NCI-H1930 (cell line): ENCODE measurements around the gene SPATA6L.

ENCODE experiments used
- DNase-seq, 2 experiments: peaks; one replicate each; lab custom pipeline; 2025; lab: John Stamatoyannopoulos, UW

Gene SPATA6L

GRCh38 chr9:4666042-4666699 lies at the start of gene SPATA6L:
SPATA6L (minus strand) TSS chr9:4666480; CDS start chr9:4666250, 230 bp downstream.
- peak; percentile 65 to 71 for DNase-seq

GRCh38 chr9:4714266-4715016 lies 48.2 kb upstream of the SPATA6L start:
- no peak for DNase-seq

GRCh38 chr9:4713849-4714248 lies 47.6 kb upstream of the SPATA6L start:
- DNase-seq: no peak

- no peak for DNase-seq
Measured at GRCh38 chr9:4709380-4709779, 43.1 kb upstream of the SPATA6L start.

- no peak for DNase-seq
Measured at GRCh38 chr9:4706971-4707622, 40.8 kb upstream of the SPATA6L start.

GRCh38 chr9:4706021-4706420 lies 39.7 kb upstream of the SPATA6L start:
- DNase-seq: no peak

GRCh38 chr9:4704129-4704528 lies 37.8 kb upstream of the SPATA6L start:
- no peak for DNase-seq

GRCh38 chr9:4701526-4701925 lies 35.2 kb upstream of the SPATA6L start:
- DNase-seq: no peak

- DNase-seq: no peak
Measured at GRCh38 chr9:4700932-4701331, 34.7 kb upstream of the SPATA6L start.

GRCh38 chr9:4700091-4700490 lies 33.8 kb upstream of the SPATA6L start:
- no peak for DNase-seq

- no peak for DNase-seq
Measured at GRCh38 chr9:4691795-4692194, 25.5 kb upstream of the SPATA6L start.

- no peak for DNase-seq
Measured at GRCh38 chr9:4690144-4690543, 23.9 kb upstream of the SPATA6L start.

GRCh38 chr9:4689687-4690104 lies 23.4 kb upstream of the SPATA6L start:
- no peak for DNase-seq

- DNase-seq: no peak
Measured at GRCh38 chr9:4689021-4689420, 22.7 kb upstream of the SPATA6L start.

GRCh38 chr9:4686584-4686983 lies 20.3 kb upstream of the SPATA6L start:
- DNase-seq: no peak

- no peak for DNase-seq
Measured at GRCh38 chr9:4686112-4686511, 19.8 kb upstream of the SPATA6L start.

- no peak for DNase-seq
Measured at GRCh38 chr9:4684820-4685219, 18.5 kb upstream of the SPATA6L start.

- DNase-seq: no peak
Measured at GRCh38 chr9:4680750-4681149, 14.5 kb upstream of the SPATA6L start.

GRCh38 chr9:4680173-4680525 lies 13.9 kb upstream of the SPATA6L start:
- no peak for DNase-seq

GRCh38 chr9:4679268-4680172 lies 13.2 kb upstream of the SPATA6L start, which contains the start of gene CDC37L1:
CDC37L1 (plus strand) TSS chr9:4679569; CDS start chr9:4679768, 199 bp downstream.
- DNase-seq: peak; percentile 96 to 97

- DNase-seq: no peak
Measured at GRCh38 chr9:4678679-4679267, 12.5 kb upstream of the SPATA6L start.

GRCh38 chr9:4677392-4677791 lies 11.1 kb upstream of the SPATA6L start:
- DNase-seq: no peak
